Effector CD8-positive, alpha-beta T cell (primary cell): ENCODE results near the gene SYK.

Experiments
- DNase-seq: peaks from one replicate; lab custom pipeline; 2025; lab: John Stamatoyannopoulos, UW

The SYK gene

DNA sequence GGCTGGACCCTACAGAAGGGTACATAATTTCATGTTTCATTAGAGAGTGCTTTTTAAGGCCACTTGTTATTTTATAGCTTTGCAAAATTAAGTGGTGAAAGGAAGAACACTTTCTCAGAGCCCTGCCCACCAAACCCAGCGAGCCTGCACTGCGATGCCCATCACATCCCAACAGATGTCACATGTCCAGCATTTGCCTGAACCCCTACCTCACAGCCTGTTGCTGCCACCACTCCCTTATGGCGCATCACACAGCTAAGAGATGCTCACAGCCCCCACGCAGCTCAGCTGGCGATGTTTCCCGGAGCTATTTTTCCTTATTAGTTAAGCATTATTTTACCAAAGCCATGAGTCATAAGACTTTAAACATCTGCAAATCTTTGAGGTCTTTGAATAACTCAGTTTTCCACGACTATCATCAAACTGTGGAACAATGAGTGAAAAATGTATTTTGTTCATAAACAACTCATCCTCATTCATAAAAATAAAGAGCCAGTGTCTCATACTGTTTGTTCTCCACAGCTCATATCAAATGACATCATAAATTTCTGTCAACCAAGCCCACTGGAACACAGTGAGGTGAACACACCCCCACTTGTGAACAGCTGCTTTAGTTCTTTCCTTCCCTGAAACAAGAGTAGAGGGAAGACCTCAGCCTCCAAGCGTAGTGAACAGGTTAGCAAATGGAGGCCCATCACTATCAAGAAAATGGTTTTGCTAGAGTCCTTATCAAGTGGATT is 104.9 kb downstream of the SYK start:
- no peak for DNase-seq

- no peak for DNase-seq
Measured at GRCh38 chr9:90907056-90907445, 105.4 kb downstream of the SYK start.

- DNase-seq = no peak
Measured at GRCh38 chr9:90907790-90908189, 106.2 kb downstream of the SYK start.

DNA sequence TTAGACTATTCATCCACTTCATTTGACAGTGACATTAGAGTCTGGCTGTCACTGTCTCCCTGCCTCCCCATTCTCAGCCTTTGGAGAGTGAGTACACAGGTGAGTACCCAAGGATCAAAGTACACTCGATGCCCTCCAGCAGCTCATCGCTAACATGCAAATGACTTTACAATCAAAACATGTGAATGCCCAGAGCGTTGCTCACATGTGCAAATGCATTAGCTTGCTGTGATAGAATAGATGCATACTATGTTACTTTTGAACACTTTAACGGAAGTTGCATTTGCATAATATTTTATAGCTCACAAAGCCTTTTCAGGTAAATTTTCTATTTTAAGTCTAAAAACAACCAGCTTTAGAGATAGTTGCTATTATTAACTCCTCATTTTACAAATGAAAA is 107.6 kb downstream of the SYK start:
- DNase-seq = no peak

DNA sequence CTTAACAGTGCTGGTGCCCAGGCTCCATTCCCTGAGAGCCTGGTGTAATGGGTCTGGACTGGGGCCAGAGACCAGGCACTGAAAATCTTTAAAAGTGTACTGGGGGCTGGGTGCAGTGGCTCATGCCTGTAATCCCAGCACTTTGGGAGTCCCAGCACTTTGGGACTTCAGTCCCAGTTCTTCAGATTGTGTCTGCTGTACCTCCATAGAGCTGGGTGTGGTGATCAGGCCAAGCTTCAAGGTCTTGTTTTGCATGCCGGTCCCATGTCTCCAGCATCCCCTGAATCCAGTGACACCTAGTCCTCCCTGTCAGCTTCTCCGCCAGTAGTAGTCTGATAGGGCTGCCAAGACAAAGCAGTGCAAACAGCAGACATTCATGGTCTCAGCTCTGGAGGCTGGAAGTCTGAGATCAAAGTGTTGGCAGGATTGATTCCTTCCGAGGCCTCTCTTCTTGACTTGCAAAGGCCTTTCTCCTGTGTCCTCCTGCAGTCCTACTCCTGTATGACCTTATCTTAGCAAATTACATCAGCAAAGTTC is 108.2 kb downstream of the SYK start:
- DNase-seq = no peak

GRCh38 chr9:90914196-90914595 is 112.6 kb downstream of the SYK start:
- no peak for DNase-seq

DNA sequence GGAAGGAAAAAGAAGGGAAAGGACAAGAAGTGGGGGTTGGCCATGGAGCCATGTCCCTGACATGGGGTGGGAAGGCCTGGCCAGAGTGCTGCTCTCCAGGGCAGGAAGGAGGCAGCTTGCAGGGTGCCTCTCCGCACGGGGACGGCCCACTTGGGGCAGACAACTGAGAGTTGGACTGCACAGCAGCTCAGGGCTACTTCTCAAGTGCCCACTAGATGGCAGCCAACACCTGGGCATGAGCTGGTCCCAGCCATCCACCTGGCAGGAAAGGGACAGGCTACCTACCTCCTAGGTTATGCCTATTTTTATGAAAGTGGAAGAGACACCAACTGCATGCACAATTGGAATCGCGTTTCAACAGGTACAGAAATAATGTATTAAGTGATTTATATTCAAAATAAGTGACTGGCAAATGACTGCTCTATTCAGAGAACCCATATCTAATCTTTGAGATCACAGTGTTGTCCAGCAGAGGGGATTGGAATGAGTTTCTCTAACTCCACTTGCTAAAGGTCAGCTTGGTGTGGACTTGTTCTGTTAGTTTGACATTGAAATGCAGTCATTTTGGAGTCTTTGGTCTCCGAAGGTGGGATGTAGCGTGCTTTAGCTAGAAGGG is 113.4 kb downstream of the SYK start:
- DNase-seq = peak; percentile 49

- no peak for DNase-seq
Measured at GRCh38 chr9:90915693-90916092, 114.1 kb downstream of the SYK start.

- no peak for DNase-seq
Measured at GRCh38 chr9:90916147-90916734, 114.6 kb downstream of the SYK start.

DNA sequence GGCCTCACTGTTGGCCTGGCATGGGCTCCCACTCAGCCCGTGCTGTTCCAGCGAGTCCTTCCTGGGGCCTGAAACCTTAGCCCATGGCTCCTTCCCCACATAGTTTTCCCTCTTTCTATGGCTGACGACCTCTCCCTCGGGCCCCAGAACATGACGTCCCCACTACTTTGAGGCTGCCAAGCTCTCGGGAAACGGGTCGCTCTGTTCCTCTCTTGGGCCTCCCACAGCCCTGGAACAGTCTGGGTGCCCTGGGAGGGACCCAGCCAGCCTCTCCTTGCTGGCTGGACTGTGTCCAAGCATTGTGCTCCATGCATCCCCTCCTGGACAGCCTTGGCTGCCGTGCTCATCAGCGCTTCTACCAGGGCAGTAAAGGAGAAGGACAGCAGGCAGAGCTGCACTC is 118.3 kb downstream of the SYK start:
- no peak for DNase-seq

DNA sequence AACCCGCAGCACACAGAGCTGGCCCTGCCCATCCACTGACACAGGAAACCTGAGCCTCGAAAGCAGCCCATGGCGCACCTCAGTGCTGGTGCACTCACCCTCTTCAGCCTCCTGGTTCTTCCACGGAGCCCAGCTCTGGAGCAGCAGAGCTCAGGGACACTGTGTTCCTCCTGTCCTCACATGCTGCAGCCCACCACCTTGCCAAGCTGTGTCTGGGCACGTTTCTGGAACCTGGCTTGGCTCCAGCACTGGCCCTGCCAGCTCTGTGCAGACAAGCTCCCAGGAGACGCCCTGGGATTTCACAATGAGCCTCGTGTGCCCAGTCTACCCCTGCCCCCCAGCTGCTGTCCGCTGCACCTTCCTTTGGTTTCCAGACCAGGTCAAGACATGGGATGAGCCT is 119.5 kb downstream of the SYK start:
- DNase-seq = no peak

- DNase-seq = no peak
Measured at GRCh38 chr9:90921969-90922368, 120.3 kb downstream of the SYK start.

DNA sequence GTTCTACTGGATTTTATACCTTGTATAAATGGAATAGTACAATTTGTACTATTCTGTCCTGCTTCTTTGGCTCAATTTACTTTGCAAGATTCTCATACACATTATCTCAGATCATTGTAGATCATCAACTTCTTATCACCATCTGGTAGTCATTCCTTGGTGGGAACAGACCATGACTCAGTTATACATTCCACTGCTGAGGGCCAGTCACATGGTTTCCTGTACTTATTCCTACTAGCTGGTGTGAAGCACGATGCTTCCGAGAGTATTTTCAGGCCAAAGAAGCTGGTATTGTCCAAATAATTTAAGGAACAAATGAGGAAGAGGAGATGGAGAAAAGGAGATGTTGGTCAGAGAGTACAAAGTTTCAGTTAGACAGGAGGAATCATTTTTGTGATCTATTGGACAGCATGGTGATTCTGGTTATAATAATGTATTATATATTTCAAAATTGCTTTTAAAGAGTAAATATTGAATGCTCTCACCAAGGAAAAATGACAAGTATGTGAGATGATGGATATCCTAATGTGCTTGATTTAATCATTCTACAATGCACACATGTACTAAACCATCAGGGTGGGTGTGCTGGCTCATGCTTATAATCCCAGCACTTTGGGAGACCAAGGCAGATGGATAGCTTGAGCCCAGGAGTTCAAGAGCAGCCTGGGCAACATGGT is 124.1 kb downstream of the SYK start:
- DNase-seq = no peak

DNA sequence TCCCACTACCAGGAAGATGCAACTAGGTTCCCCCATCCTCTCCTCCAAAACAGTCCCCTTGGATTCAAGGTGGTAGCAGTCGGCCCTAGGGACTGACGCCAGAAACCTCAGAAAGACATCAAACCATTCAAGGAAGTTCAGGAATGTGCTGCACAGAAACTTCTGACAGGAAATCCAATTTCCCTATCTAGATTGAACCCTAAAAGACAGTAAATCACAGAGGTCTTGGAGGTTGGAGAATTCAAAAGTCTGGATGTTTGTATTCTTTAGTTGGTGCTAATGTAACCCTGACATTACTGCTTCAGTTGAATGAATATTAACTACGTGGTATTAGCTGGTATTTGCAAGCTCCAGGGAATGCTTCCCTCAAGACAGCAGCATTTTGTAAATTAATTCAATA is 125.3 kb downstream of the SYK start:
- DNase-seq = no peak

DNA sequence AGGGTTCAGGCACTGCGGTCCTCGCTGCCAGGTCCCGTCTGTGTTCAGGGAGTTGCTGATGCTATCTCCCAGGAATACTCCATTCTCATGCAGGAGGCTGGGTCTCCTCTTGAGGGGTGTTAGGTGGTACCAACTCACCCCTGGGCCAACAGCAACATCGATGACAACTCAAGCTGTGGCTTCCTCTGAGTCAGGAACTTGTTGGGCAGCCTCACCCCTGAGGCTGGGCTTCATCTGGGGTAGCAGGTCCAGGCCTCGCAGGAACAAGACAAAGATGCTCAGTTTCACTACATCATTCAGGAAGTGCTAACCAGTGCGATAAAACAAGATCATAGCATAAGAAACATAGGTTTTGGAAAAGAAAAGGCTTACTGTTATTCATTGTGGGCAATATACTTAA is 125.9 kb downstream of the SYK start:
- no peak for DNase-seq

DNA sequence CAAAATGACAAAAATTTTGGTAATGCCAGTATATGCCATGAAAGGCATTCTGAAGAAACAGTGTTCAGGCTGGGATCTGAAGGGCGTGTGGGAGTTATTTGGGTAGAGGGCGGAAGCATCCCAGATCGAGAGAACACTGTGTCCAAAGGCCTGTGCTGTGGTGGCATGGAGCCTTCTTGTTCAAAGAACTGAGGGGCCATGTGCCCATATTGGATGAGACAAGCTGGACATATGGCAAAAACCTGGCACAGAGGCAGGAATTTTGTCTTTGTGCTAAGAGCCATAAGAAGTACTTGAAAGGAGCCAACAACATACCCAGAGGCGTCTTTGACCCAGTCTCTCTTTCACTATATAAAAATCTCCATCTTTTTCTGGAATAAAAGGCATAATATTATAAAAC is 128.0 kb downstream of the SYK start:
- no peak for DNase-seq

- DNase-seq = no peak
Measured at GRCh38 chr9:90933468-90933867, 131.8 kb downstream of the SYK start.

DNA sequence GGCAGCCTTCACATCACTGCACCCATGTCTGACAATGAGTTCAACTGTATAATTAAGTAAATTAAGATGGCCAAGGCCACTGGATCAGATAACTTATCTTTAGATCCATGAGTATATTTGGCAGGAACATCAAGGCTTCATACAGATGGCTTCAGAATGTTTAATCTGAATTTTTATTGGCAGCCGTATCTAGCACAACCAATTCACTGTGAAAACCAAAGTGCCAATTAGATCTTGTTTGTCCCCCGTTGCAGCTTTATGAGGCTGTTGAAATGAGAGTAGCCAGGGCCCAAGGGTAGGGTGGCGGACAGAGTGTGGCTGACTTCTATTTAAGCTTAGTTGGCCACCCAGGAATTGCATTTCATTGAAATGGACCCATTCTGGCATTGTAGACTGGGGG is 137.7 kb downstream of the SYK start:
- no peak for DNase-seq

DNA sequence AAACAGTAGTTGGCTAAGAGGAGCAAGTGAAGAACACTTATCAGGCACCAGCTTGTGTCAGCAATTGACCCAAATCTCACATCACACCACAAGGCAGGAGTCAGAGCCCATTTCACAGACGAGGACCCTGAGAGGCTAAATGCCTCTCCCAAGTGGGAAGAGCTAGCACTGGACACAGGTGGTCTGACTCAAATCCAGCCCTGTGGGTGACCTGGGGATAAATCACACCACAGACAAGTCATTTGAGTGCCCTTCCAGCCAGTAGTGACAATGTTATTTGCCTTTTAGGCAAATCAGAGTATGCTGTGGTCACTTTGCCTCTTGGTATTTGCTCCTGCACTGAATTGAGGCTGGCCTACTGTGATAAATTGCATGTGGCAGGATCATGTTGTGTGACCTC is 138.7 kb downstream of the SYK start:
- no peak for DNase-seq

DNA sequence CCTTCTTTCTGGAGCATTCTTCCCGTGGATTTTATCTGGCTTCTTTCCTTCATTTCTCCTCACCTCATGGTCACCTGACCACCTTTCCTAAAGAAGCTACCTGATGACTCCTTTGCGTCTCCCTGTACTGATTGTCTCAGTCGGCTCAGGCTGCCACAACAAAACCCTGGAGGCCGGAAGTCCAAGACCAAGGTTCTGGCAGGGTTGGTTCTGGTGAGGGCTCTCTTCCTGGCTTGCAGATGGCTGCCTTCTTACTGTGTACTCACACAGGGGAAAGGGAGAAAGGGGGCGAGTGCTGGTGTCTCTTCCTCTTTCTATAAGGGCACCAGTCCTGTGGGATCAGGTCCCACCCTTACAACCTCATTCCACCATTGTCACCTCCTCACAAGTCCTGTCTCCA is 140.0 kb downstream of the SYK start:
- DNase-seq = no peak

GRCh38 chr9:90942555-90942954 is 140.9 kb downstream of the SYK start:
- DNase-seq = no peak

DNA sequence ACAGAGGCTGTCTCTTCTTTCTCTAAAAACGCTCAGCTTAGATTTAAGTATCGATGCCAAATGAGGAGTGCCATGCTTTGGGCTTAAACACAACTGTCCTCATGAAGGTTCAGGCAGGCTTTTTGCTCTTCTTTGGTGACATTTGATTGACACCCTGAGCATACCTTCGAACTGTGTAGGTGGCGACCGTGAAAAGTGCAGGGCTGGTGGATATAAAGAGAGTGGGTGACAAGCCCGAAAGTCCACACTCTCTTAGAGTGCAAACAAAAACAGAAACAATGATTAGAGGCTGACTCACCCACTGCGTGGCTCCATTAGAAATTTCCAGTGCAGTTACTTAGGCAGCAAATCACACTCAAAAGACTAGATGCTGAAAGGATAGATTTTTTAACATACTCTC is 141.7 kb downstream of the SYK start:
- DNase-seq = no peak

DNA sequence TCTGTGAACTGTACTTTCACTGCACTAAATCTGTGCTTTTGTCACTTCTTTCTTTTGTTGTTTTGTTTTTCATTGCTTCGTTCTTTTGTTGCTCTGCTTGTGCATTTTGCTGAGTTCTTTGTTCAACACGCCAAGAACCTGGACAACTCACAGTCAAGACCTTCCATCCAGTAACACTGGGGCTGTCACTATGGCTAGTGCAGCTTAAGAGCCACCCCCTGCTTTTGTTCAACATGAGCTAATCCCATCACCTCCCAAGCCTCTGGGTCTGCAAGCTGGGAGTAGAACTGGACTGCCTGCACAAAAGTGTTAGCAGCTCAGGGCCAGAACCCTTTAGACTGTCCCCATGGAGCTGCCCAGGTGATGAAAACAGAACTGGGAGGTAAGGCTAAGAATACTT is 143.7 kb downstream of the SYK start:
- no peak for DNase-seq
